Astrocyte (in vitro differentiated cells and primary cell): Measurements from ENCODE around the gene SLC35D3.
"Not testable (repeated sequence)": the region's sequence is repeated elsewhere in the genome, so short reads cannot be mapped to it uniquely, and the experiment has no call there.

Experiments
- CTCF ChIP-seq: IDR thresholded peaks from 2 replicates; pipeline ENCODE4 v1.5.1; 2011; ENCODE audit warnings: low read depth, mild to moderate bottlenecking, inconsistent platforms, low read length, moderate library complexity; ENCODE audit not compliant: insufficient read depth
- EZH2 ChIP-seq: IDR thresholded peaks from 2 replicates; pipeline ENCODE4 v1.6.1; 2012; ENCODE audit warnings: mild to moderate bottlenecking, low read length, inconsistent platforms; ENCODE audit not compliant: insufficient read depth

- TF ChIP-seq CTCF, EZH2: not testable (repeated sequence)
Measured at GRCh38 chr6:136876469-136876868, 45.6 kb upstream of the SLC35D3 start.
